T-helper 22 cell (primary cell): ENCODE data around the gene PNPLA7.
"Not testable (repeated sequence)": the region's sequence is repeated elsewhere in the genome, so short reads cannot be mapped to it uniquely, and the experiment has no call there.

Experiments used
- DNase-seq: peaks from one replicate; pipeline ENCODE4 v3.0.0-alpha.2; 2020; ENCODE audit warnings: low read depth

The PNPLA7 gene

DNA sequence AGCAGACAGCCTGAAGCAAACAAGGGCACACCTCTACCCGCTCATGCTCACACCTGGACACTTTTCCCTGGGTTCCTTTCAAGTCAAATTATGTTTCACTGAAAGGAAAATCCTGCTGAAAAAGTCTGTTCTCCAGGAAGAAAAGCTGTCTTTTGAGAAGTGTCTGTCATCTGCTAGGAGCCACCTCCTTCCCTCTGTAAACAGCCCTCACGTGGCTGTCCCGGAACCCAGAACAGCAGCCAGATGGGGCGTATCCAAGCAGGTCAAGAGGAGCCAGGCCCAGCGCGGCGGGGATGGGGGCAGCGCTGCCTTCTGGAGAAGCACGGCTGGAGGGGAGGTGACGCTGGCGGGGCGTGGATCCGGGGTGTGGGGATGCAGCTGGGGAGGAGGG is at the start of gene PNPLA7:
Gene PNPLA7, minus strand, starts transcription at position 172 of the 391 bp plus-strand sequence. CDS start 205 bp downstream, outside the sequence.
- DNase-seq, result peak; percentile 47

DNA sequence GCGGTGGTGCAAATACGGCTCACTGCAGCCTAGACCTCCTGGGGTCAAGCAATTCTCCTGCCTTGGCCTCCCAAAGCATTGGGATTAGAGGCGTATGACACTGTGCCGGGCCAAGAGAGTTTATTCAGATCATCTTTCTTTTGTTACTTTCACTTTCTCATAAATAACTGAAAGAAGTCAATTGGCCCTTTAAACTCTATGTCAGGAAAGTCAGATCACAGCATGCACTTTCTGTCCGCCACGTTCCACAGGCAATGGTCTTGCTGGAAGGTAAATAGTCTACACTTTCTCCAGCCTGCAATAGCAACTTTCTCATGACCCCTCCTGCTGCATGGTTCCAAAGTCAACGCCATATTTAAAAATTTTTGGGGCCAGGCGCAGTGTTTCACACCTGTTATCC is 48.7 kb upstream of the PNPLA7 start:
- DNase-seq, result no peak

DNA sequence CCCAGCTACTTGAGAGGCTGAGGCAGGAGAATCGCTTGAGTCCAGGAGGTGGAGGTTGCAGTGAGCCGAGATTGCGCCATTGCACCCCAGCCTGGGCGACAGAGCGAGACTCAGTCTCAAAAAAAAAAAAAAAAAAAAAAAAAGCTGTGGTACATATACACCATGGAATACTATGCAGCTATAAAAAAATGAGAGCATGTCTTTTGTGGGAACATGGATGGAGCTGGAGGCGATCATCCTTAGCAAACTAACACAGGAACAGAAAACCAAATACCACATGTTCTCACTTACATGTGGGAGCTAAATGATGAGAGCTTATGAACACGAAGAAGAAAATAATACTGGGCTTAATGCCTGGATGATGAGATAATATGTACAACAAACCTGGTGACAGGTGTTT is 46.4 kb upstream of the PNPLA7 start:
- DNase-seq, result not testable (repeated sequence)

DNA sequence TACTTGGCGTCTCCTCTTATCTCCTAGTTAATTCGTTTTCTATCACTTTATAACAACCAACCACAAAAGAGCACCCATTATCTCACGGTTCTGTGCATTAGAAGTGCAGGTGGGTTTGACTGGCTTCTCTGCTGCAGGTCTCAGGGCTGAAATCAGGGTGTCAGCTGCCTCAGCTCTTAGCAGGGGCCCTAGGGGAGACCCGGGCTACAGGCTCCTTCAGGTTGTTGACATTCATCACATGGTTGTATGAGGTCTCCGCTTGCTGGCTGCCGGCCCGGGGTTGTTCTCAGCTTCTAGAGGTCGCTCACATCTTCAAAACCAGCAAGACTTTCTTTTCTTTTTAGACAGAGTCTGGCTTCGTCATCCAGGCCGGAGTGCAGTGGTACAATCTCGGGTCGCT is 43.0 kb upstream of the PNPLA7 start:
- DNase-seq, result no peak

DNA sequence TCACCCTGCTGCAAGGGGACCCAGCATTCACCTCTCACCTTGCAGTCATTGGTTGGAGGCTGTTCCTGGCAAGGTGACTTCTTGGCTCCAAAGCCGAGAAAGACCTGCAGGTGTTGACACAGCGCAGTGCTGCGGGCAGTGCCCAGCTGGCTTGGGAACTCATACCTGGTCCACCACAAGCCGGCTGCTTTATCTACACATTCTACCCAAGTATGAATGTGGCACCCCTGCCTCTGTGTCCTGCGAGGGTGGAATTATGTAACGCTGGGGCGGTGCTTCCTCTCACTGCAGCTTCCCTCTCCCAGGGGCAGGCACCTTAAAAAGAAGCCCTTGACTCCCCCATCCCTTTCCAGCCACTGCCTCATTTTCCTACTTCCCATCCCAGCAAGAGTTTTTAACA is 42.6 kb upstream of the PNPLA7 start:
- DNase-seq, result no peak

DNA sequence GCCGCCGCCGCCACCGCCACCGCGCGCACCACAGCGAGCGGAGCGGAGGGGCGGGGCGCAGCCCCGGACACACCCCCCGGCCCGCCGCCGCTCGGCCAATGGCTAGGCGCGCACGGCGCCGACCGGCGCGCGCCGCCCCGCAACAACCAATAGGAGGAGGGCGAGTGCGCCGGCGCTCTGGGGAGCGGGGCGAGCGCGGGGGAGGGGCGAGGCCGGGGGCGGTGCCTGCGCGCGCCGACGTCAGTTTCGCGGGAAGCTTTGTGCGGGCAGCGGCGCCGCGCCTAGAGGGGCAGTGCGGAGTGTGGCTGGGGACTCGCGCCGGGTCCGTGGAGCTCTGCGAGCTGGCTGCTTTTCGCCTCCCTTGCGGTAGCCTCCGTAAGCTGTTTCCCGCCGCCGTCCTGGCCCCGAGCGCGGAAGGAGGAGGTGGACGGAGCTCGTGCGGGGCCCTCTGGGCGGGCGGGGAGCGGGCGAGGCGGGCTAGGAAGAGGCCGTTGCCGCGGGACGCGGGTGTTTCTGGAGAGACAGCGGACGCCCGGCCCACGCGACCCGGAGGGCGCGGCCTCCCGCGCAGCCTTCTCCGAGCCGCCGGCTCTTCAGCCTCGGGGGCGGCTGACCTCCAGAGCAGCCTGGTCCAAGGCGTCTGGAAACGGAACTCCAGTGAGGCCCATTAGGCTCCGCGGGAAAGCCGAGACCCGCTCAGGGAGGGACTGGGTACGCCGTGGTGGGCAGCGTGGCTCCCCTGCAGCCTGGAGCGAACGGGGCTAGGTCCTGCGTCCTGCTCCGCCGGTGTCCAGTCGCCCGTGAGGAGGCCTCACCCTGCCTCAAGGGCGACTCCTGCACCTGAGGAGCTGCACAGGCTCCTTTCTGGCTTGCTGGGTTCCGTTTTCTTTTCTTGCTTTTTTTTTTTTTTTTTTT is 40.5 kb upstream of the PNPLA7 start, which contains the start of gene ZMYND19:
Gene ZMYND19, minus strand, starts transcription at position 44 of the 915 bp plus-strand sequence. CDS start 249 bp downstream, outside the sequence.
- peak; percentile 78 for DNase-seq

DNA sequence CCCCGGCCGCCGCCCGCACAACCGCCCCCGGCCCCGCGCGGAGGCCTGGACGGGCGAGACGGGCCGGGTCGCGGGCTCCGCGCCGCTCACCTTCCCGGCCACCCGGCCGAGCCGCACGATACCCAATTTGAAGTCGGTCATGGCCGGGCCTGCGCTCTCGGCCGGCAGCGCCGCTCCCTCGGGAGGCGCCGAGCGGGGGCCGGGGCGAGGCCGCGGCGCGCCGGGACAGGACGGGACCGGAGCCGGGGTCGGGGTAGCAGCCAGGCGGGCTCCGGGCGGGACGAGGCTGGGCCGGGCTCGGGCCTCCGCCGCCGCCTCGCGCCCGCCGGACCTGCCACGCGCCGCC is 39.9 kb upstream of the PNPLA7 start:
- DNase-seq, result no peak

DNA sequence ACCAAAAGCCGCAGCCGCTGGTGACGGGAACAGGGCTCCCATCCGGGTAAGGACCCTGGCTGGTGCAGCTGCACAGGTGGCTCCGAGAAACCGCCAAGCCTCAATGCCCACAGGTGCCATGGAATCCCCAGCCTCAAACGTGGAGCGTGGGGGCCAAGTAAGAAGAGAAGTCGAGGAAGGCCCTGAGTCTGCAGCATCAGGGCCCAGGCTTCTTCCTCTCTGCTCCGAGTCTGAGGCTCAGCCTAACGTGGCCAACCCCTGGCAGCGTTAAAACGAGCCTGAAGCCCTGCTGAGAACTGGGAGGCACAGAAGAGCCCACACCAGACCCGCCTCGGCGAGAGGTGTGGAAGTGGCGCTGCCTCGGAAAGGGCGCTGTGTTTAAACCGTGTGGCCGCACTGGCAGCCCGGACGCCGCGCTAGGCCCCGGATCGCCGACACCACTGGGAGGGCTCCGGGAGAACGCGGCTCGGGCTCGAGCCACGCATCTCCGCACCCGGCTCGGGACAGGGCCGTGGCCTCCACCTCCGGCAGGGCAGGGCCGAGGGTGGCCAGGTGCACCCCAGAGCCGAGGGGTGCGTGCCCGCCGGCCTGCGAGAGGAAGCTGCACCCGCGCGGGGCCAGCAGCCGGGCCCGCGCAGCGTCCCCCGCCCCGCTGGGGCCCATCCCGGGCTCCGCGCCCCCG is 39.4 kb upstream of the PNPLA7 start:
- DNase-seq, result no peak

DNA sequence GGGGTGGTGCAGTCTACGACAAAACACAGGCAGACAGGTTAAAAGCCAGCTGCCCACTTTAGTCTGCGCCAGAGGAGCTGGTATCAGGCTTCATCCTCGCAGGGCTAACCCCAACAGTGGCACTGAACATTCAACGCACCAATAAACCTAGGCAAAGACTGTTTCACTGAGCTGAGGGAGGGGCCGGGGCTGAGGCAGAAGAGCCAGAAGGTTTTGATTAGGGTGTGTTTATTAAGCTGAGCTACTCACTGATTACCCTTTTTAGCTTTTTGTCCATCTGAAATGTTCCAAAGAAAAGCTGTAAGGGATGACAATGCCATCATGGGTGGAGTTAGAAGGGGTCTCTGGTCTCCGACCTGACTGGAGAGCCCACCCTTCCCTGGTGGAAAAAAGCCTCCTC is 38.7 kb upstream of the PNPLA7 start:
- DNase-seq, result no peak

DNA sequence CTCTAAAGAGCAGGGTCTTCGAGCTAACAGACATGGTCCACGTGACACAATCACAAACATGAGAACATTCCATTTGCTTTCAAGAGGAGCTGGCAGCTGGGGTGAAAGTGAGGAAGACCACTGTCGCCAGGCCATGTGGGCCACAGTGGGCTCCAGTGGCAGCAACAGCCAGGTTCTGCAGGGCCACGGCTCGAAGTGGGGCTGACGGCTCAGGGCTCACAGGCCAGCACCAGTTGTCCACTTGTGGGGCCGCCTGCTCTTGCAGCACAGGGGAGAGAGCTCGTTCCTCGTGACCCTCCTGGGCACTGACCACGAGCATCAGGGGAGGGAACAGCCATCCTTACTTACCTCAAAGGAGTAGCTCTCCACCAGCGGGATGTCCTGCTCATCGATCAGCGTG is 38.1 kb upstream of the PNPLA7 start:
- no peak for DNase-seq

DNA sequence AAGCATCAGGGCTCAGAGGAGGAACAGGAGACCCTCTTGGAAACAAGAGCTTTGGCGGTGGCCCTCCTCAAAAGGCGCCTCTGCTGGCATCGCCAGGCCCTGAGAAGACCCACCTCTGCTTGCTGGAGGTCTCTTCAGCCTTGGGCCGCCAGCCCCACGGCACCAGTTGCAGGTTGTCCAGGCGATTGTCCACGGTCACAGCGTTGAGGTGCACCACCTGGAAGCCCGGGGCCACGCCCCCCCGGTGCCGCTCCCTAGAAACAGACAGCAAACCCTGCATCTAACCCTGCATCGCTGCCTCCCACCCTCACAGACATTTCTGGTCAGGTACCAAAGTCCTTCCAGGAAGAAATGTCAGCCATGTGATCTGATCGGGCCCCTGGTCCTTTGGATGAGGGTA is 36.7 kb upstream of the PNPLA7 start:
- no peak for DNase-seq

DNA sequence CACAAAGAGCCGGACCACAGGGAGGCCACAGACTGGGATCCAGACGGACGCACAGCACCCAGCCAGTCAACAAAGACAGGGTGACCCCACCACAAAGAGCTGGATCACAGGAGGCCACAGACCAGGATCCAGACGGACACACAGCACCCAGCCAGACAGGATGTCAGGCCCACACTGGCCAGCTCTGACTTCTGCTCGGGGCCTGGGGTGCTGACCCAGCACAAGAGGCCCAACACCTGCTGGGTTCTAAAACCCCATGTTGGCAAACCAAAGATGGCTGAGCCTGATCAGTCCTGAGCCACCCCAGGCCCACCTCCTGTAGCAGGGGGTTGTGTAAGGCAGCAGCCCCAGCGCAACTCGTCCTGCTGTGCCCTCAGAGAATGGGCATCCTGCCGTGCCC is 33.8 kb upstream of the PNPLA7 start:
- no peak for DNase-seq

DNA sequence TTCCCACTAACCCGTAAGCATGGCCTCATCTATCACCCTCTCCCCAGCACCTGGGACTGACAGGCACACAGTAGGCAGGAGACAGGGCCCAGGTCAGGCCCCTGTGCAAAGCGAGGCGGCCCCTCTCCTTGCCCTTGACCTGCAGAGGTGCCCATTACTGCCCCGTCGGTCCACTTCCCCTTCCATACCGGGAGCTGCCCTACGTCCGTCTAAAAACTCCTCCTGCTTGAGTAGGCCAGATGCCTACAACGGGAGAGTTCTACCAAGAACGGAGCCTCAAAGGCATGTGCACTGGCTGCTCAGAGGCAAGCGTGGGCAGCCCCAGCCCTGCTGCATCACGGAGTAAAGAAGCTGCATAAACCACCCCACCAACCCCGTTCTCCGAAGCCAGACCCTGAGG is 33.1 kb upstream of the PNPLA7 start:
- DNase-seq, result no peak

DNA sequence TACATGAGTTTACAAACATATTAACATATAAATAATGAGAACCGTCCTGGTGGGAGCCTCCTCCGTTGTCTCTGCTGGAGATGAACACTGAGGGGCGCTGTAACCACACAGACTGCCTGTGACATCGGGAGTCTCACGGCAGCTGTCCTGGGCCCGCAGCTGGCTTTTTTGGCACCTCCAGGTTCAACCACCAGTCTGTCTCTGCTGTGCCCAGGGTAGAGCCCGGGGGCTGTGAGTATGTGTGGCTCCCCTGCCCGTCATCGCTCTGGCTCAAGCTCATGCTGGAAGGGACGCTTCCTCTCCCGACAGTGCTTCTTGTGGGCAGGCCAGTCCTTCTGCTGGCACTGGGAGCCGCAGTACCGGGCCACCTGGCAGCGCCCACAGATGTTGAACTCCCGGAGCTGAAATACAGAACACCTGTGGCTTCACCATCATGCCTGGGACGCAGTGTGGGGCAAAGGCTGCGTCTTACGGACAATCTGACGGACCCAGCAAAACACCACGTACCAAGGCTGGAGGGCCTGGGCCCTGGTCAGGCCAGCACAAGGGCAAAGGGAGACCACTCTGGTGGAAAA is 32.2 kb upstream of the PNPLA7 start:
- DNase-seq, result no peak

DNA sequence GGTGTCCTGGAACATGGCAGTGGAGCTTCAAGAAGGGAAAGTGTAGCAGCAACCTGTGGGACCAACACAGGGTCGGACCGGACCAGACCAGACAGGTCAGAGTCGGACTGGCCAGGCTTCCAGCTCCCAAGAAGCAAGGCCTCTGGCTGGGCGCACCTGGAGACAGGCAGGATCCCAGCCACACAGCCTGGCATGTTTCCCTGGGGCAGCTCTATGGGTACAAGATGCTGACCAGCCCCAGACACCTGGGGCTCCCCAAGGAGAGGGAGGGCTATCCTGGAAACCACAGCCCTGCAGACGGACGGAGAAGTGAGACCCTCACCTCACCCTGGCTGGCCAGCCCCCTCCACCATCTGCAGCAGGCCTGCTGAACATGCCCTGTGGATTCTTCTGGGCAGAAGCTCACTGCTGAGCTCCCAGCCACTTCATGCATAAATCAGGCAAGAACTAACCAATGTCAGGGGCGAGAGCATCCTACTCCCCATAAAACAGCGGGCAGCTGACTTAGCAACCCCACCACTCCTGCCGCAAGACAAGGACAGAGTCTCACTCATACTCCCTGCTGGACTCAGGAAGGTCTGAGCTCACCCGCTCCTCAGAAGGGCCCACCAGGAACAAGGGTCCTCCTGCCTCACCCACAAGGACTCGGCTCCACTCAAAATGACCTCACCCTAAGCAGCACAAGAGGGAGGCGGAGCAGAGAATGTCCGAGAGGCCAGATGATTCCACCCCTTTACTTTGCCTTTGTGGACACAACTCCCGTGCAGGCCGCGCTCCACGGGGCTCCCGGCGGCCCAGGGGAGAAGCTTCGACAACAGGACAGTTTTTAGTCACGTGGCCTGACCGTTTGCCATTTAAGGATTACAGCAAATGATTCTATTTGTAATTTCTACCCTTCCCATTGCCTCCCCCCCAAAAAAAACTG is 31.4 kb upstream of the PNPLA7 start:
- no peak for DNase-seq

DNA sequence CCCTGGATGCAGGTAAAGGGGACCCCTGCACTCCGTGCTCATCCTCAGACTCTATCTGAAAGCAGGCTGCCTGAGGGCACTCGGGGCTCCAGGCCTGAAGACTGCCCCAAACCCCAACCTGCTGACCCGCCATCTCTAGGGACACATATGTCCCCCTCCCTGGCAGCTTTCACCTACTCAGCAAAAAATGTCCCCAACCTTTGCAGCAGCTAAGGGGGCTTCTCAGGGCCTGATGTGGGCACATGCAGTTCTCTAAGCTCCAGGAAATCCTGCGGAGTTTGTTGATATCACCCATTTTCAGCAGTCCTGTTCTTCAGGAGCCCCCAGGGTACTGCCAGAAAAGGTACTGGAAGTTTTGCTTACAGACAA is 30.7 kb upstream of the PNPLA7 start:
- DNase-seq, result no peak

DNA sequence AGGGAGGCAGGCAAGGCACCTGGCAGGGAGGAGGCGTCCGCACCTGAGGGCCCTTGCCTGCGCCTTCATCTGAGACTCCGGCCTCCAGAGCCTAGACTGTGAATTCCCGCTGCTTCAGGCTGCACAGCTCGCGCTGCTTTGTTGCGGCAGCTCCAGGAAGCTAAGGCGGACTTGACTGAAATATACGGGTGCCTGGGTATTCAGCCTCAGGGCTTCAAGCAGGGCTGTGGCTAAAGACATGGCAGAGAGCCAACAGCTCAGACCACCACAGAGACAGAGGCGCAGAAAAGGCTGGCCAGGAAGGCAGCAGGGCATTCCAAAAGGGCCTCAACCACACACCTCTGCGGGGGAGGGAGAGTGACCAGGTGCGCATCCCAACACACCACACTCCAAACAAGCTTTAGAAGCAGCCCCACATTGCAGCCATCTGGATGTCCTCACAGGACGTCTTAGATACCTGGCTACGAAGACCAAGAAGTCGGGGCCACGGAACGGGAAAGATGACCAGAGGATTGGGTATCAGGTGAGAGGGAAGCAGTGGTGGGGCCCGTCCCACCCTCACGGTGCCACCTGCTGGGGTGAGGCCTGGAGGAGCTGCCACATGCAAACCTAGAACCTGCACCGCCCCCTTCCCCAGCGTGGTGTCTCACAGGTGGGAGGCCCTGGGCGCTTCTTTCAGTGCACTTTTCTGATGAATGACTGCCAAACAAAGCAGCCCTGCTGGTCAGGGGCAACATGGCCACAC is 30.2 kb upstream of the PNPLA7 start:
- no peak for DNase-seq

DNA sequence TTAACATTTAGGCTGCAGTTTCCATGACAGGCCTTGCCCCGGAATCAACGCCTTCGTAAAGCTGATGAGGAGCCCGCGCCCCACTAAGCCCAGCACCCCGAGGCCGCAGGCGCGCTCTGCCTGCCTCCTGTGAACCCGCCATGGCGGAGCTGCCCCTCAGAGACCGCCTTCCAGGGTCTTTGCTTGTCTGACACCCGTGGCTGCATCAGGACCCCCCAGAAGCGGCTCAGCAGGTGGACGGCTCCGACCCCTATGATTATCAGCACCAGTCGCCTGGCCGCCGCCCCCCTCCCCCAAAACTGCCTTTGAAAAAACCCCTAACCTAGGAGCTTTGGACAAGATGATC is 29.0 kb upstream of the PNPLA7 start:
- DNase-seq, result no peak

DNA sequence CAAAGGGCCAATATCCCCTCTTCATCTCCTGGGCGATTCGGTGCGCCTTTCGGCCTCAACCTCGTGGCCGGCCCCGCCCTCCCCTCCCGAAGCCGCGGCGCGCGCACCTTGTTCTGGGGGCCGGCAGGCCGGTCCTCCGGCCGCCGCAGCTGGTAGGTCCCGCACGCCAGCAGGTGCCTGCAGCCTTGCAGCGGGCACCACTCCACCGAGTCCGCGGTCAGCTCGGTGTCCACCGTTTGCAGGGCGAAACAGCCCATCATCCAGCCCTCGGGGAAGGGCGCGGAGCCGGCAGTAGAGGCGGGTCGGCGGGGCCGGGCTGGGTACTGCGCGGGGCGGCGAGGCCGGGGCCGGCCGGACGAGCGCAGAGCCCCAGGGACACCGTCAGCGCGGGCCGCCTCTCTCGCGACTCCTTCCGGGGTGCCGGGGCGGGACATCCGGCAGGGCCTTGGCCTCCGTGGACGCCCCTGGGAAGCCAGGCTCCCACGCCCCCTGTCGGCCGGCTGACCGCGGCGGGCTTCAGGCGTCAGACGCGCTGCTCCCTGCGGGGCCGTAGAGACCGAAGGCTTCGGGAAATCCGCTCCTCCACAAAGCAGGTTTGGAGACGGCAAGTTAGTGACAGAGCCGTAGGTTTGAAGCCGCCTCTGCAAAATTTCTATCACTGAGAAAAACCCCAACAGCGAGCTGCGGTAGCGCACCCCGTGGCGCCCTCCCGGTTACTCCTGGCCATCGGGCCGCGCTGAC is 28.5 kb upstream of the PNPLA7 start, which contains the start of gene DPH7:
Gene DPH7, minus strand, starts transcription at position 408 of the 741 bp plus-strand sequence. Its CDS starts 148 bp downstream, at position 260.
- DNase-seq, result peak; percentile 89

DNA sequence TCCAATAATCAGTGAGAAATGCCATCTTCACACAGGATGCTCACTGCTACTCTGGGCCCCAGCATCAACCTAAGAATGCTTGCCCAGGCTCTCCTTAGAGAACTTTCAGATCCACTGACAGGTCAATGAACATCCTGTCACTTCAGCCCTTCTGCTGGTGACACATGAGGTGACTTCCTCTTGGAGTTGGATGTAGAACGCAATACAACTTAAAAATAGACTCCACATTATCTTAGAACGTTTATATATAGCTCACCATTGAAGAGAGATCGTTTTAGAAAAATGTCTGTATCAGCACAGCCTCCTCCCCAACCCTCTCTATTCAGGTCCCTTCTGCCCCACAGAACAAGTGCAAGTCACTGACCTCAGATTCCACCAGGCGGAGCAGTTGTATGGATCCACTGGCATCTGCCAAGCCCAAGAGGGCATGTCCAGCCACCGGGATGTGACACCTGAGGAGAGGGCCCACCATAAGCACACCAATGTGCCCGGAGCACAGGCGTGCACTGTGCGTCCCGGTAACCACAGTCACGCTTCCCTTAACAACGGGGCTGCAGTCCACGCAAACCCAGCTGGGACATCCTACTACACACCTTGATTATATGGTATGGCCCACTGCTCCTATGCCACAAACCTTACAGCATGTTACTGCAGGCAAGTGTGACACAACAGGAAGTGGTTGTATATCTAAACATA is 25.7 kb upstream of the PNPLA7 start:
- no peak for DNase-seq
